ENCODE data around the gene SIRT7.
"Not testable (repeated sequence)": the region's sequence is repeated elsewhere in the genome, so short reads cannot be mapped to it uniquely, and the experiment has no call there.

SIRT7 gene

DNA sequence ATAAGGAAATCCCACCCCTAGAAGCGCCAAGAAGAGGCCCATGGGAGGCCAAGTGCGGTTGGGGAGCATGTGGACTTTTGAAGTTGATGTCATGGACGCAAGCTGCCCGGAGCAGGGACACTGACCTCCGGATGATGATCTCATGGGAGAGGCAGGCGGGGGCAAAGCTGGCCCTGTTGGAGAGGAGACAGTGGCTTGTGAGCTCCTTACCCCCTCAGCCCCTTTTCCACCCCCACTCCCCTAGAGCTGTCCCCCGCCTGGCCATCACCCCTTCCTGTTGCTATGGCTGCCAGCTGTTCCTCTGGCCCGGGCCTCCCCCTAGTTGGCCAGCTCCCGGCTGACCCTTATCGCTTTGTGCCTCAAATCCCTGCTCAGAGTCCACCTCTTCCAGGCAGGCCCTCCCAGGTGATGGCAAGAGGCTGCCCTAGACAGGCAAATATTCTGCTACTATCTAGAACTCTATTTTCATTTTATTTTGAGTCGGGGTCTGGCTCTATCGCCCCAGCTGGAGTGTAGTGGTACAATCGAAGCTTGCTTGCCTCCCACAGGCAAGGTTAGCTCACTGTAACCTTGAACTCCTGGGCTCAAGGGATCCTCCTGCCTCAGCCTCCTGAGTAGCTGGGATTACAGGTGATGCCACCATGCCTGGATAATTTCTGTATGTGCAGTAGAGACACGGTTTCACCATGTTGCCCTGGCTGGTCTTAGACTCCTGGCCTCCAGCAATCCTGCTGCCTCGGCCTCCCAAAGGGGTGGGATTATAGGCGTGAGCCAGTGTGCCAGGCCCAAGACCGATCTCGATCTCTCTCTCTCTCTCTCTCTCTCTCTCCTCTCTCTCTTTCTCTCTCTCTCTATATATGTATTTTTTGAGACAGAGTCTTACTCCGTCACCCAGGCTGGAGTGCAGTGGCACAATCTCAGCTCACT lies 36.4 kb upstream of the SIRT7 start:
- DNase-seq (ENCODE audit: low spot score): no peak

DNA sequence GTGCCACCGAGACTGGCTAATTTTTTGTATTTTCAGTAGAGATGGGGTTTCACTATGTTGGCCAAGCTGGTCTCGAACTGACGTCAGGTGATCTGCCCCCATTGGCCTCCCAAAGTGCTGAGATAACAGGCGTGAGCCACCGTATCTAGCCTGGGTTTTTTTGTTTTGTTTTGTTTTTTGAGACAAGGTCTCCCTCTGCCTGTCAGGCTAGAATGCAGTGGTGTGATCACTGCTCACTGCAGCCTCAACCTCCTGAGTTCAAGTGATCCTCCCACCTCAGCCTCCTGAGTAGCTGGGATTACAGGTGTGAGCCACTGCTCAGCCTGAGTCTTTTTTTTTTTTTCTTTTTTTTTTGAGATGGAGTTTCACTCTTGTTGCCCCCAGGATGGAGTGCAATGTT lies 35.5 kb upstream of the SIRT7 start:
- not testable (repeated sequence) for DNase-seq (ENCODE audit: low spot score)

DNA sequence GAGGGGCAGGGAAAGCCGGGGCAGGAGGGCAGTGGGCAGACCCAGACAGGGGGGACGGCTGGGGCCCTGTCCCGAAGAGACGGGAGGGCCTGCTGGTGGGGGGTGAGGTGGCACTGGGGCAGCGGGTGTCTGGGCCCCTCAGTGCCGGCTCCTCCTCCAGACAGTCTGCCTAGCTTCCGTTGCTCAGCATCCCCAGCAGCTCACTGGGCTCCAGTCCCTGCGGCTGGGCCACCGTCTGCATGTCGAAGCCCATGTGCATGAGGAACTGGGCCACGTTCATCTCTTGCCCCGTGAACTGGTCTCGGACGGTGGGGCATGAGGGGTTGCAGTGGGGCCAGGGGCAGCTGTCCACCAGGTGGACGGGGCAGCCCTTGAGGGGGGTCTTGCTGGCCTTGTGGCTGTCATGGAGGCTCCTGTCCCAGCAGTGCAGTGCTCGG lies 34.8 kb upstream of the SIRT7 start:
- no peak for DNase-seq (ENCODE audit: low spot score)

DNA sequence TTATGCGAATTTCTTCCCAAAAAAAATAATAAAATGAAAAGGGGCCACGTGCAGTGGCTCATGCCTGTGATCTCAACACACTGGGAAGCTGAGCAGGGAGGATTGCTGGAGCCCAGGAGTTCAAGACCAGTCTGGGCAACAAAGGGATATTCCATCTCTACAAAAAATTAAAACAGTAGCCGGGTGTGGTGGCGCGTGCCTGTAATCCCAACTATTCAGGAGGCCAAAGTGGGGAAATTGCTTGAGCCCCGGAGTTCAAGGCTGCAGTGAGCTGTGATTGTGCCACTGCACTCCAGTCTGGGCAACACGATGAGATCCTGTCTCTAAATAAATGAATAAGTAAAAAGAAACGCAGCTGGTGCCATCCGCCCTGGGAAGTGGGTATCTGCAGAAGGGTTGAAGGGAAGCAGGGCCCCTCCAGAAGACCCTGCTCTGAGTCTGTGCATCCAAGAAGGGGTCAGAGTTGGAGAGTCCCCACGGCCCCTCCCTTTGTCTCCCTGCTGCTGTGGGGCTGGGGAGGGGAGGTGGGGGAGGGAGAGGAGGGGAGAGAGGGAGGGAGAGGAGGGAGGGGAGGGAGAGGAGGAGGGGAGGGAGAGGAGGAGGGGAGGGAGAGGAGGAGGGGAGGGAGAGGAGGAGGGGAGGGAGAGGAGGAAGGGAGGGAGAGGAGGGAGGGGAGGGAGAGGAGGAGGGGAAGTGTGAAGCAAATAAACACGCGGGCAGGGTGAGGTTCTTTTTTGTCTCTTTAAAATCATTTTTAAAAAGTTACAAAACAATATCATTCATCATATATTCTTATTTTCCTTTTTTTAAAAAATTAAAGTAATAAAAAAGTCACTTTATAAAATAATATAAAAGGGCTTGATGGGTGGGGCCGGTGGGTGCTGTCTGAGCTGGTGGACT lies 34.1 kb upstream of the SIRT7 start:
- DNase-seq (ENCODE audit: low spot score): no peak

DNA sequence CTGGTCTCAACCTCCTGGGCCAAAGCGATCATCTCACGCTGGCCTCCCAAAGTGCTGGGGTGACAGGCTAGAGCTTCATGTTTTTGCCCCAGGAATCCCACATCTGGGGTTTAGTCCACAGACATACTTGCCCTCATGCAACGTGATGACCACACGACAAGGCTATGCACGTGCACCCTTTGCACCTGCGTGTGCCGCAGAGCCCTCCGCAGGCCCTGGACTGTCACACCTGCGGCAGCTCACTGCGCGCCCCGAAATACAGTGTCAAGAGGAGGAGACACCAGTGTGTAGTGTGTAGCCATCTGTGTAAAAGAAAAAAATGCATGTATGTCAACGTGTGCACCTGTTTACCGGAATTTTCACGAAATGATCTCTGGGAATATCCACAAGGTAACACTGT lies 32.5 kb upstream of the SIRT7 start:
- DNase-seq (ENCODE audit: low spot score): no peak

DNA sequence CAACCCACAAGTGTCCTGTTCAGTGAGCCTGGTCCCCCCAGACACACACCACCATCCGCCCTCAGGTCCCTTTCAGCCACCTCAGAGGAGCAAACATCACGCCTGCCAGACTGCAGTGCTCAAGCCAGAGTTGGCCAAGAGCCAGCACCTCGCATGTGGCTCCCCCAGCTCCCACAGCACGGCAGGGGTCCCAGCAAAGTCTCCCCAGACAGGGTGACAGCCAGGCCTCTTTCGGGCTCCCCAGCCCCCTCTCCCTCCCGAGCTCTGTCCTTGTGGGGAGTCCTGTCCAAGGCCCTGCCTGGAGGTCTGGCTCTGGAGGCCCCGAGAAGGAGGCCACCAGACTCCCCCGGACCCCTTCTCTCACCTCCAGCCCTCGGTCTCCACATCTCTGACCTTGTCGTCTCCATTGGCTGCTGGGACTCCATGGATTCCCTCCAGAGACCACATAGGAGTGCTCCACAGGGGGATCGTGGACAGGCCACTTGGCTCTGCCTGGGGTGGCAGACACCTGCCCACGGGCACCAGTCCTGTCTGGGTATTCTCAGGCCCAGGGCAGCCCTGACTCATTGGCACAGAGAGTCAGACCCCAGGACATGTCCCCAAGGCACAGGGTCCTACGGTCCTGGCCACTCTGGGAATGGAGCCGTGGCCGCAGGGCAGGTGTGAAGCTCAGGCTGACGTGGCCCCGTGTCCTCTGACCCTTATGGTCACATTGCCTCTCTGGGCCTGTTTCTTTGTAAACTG lies 30.8 kb upstream of the SIRT7 start:
- no peak for DNase-seq (ENCODE audit: low spot score)

DNA sequence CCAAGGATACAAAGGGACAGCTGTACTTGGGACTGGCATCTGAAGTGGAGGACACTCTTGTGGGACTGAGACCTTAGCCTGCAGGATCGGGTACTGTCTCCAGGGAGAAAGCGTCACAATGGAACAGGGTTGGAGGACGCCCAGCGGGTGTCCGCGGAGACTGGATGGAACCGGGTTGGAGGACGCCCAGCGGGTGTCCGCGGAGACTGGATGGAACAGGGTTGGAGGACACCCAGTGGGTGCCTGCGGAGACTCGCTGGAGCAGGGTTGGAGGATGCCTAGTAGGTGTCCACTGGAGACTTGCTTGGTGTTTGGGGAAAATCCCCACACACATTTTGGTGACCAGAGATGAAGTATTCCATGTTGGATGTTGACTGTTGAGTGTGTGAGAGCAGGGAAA lies 29.2 kb upstream of the SIRT7 start, which contains the start of gene MYADML2:
TSS of gene MYADML2 (minus strand) at position 45 of the 400 bp plus-strand sequence. CDS start 5,492 bp downstream, outside the sequence.
- DNase-seq (ENCODE audit: low spot score): no peak

DNA sequence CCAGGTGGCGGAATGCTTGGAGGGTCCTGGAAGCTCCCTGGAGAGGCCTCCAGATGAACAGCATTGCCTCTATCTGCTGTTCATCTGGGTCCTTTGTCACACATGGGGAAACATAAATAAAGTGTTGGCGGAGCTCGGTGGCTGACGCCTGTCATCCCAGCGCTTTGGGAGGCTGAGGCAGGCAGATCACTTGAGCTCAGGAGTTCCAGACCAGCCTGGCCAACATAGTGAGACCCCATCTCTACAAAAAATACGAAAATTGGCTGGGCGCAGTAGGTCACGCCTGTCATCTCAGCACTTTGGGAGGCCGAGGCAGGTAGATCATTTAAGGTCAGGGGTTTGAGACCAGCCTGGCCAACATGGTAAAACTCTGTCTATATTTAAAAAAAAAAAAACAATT lies 26.9 kb upstream of the SIRT7 start:
- DNase-seq (ENCODE audit: low spot score): no peak

DNA sequence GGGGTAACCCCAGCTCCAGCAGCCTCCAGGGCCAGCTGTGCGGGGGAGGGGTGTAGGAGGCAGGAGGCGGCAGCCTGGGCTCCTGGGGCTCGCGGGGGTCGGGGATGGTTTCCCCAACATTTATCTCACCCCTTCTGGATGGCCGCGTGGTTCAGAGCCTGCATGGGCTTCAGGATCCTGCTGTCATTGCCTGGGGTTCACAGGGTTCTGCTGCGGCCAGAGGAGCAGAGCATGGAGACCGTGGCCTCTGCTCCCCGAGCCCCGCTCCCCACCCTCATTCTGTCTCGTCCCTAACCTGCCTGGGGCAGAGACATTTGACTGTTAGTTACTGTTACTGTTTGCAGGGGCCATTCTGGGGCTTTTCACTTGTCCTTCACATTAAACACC lies 24.2 kb upstream of the SIRT7 start:
- DNase-seq (ENCODE audit: low spot score): no peak

DNA sequence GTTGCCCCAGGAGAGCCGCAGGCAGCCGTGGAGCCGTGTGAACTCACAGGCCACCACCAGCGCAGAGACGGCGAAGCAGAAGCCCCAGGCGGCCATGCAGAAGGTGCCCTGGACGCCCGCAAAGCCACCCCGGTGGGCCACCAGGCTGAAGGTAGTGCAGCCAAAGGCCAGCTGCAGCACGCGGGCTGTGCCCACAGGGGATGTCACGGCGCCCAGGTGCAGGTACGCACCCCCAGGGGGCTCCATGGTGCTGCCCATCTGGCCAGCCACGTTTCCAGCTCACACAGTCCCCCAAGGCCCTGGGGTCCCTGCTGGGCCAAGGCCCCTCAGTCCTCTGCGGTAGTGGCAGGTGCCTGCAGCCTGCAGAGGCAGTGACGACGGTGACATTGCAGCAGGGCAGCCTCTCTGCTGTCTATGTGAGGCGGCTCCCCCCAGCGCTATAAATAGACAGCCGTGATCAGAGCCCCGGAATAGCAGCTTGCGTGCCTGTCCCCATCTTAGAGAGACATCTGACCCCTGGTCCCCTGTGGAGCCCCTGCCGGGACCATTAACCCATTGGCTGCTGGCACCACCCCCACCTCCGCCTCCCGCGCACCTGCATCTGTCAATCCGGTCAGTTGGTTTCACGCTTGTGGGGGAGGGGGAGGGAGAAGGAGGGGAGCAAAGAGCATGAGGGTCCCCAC lies 23.6 kb upstream of the SIRT7 start:
- DNase-seq (ENCODE audit: low spot score): no peak

DNA sequence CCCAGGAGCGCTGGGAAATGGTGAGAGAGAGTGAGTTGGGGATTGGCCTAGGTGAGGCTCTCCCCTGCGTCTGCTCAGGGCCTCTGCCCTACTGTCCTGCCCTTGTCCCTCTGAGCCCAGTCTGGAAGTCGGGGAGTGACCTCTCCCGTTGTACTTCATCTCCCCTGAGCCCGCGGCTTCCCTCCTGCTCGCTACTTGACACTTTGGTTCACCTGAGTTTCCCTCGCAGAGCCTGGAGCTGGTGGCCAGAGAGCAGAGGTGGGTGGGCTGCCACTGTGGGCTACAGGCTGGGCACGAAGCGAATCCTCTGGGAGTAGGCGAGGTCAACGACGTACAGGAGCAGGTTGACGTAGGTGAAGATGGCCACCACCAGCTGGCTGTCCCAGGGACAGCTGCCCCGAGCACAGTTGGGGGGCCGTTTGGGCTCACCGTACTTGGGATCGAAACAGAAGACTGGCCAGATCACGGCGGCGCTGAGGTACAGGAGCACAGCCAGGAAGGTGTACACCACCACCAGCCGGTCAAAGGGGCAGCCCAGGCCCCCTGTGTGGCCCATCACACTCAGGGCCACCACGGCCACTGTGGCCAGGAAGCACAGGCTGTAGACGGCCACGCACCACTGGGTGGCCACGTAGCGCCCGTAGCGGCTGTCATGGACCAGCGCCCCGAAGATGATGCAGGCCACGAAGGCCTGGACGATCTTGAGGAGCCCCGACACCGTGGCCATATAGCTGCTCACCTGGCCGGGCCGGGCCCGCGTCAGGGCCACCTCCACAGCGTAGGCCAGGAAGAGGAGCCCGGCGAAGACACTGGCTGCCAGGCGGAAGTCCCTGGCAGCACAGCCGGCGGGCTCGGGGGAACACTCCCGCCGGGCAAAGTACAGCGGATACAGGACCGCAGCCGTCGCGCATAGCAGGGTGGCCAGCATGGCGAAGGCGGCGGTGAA lies 22.8 kb upstream of the SIRT7 start:
- no peak for DNase-seq (ENCODE audit: low spot score)

DNA sequence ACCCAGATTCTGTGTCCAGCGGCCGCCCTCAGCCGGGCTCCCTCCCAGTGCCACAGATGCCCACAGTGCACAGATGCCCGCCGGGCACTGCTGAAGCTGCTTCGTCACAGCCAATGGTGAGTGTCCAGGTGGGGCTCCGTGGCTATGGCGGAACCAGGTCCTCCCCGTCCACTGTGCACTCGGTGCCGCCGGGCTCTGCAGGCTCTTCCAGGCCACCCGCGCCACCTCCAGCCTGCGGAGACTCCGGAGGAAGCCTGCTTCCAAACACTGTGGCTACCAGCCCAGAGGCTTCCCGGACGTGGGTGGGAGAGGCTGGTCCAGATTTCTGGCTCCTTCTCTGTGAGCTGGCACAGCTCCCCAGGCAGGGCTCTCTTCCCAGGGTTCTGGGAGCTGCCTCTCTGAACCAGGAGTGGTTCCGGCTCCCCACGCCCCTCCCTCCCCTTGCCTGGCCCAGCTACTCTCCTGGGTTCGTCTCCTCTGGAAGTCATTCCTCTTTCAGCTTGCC lies 22.0 kb upstream of the SIRT7 start:
- no peak for DNase-seq (ENCODE audit: low spot score)

DNA sequence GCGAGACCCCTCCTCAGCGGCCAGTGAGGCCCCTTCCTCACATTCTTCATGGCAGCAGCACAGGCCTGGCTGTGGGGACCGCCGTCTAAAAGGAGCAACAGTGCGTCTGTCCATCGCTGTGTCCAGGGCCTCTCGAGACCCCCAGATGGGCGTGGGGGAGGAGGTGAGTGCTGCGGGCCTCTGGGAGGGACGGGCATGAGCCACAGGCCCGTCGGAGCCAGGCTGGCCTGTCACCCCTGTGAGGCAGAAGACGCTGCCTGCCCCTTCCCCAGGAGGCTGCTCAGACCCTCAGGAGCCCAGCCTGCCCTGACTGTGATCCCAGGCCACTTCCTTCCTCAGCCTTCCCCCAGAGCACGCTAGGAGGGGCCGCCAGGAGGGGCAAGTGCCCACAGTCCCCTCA lies 21.2 kb upstream of the SIRT7 start:
- DNase-seq (ENCODE audit: low spot score): no peak

DNA sequence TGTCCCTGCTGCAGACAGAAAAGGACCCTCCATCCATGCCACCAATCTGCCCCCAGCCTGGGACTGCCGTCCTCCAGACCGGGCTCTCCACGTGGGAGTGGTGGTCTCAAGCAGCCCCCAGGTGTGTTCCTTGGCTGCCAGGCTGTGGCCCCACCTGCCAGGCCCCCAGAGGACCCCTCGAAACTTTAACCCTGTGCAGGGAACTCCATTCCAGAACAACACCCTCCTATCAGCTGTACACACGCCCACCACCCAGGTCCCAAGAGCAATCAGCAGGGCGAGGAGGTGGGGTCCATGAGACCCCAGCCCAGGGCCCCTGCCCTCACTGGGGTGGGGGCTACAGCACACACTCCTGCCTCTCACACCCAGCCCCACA lies 17.7 kb upstream of the SIRT7 start:
- no peak for DNase-seq (ENCODE audit: low spot score)

DNA sequence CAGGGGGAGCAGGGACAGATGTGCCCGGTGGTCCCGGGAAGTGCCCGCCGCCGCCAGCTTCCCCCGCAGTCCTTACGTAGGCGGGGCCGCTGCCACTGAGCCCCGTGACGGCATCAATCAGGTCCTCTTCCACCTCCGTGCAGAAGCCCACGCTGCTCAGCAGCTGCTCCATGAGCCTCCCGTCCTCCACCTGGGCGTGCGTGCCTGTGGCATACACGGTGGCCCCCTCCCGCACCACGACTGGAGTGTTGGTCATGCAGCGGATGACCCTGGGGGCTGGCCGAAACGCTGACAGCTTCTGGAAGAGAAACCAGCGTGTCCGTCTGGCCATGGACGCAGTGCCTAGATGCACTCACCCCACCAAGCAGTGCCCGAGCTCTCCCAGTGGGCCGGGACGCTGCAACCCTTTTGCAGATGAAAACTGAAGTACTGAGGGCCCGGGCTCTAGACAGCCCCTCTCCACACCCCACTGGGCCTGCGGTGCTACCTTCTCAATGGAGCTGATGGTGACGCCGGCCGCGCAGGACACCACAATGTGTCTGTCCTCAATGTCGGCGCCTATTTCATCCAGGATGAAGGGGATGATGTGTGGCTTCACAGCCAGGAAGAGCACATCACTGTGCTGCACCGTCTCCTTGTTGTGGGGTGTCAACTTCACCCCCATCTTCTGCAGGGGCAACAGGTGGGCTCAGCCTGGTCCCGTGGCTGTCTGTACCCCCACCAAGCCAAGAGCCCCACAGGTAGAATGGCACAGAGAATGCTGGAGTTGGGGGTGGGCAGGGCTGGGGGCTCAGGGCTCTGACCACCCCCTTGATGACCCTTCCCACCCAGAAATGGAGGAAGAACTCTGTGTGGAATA lies 17.1 kb upstream of the SIRT7 start:
- no peak for DNase-seq (ENCODE audit: low spot score)

DNA sequence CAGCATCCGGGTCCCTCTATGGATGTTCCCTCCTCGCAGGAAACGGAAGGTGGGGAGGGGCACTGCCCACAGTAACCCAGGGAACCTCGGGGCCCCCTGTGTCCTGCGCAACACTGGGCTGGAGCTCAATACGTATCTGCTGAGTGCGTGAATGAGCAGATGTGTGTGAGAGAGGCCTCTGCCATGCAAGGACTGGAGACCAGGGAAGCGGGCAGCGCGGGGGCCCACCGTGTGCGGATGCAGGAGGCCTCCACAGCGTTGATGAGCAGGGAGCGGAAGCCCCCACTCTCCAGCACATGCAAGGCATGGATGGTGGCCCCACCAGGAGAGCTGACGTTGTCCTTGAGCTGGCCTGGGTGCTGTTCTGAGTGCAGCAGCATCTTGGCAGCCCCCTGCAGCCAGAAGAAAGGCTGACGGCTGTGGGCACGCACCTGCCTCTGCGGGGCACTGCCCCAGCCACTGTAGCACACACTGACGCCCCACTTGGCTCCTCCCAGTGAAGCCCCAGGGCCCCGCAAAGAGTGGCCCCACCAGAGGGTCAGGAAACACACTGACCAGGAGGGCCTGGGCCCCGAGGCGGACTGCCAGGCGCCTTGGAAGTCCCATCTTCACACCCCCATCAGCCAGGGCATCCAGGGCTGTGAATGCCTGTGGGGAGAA lies 16.3 kb upstream of the SIRT7 start:
- no peak for DNase-seq (ENCODE audit: low spot score)

DNA sequence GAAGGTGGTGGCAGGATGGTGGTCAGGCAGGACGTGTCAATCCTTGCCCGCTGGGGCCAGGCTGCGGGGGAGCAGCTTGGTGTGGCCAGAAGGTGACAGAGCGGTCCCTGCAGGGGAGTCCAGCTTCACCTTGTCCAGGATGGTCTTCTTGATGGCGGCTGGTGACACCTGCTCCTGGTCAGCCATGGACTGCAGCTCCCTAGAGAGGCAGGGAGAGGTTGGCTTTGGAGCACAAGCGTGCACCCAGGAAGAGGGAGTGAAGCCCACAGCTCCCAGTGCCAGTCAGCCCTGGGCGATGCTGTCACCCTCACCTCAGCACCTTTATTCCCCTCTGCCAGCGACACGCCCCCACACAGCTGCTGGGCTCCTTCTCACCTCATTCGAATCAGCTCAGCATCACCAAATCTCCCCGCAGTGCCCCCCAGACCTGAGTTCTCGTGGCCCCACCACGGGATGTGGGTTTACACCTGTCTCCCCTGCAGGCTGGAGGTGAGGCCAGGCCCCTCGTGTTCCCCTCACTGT lies 15.3 kb upstream of the SIRT7 start:
- no peak for DNase-seq (ENCODE audit: low spot score)

DNA sequence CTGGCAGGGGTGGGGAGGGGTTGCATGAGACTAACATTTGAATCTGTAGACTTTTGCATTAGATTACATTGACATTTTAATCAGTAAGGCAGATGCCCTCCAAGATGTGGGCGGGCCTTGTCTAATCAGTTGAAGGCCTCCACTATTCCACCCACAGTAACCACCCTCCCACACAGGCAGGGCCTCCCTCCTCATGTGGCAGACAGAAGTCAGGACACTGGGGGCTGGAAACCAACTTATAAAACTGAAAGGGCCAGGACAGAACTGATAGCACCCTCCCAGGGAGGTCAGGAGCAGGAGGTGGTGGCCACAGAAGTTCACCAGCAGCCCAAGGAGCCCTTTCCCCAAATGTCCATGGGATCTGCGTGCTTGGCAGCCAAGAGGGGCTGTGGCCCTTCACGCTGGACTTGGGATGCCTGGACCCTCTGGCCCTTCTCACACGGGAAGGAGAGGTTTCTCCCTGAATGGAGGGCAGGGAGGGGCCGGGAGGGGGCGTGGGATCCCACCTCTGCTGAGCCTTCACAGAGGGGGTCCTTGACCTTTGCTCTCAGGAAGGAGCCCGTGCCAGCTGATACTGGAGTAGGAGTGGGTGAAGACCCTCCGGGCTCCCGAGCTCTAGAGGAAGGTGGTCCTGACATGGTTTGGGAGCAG lies 14.5 kb upstream of the SIRT7 start:
- DNase-seq (ENCODE audit: low spot score): no peak

Data from HuH-7.5 (cell line).